Measurements from ENCODE around the gene DUSP5.

DNA sequence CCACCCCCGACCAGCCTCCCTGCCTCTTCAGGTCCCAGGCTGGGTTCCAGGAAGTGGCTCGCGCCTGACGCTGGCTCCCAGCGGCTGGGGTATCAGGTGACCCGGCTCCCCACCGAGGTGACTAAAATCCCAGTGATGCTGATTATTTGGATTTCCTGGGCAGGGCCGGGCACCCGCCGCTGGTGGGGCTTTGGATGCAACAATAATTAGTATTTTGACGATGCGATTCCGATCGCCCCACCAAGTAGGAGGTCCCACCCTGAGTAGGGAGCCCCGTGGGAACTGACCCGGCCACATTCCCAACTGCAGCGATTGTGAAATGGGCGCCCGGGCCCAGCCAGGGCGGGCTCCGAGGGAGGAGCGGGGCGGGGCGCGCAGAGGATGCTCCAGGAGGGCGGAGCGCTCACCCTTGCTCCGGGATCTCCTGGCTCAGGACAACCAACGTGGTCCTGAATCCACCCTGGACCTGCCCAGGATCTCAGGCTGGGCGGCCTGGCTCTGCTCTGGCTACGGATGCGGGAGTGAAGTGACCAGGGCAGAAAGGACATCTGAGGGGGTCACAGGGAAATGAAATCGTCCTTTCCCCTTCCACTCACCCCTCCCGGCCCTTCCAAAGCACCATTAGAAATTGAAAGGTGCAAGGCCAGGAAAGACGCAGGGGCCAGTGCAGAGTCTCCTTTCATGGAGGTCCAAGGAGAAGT is 32.6 kb downstream of the DUSP5 start:
- TF ChIP-seq, protein P1, sequence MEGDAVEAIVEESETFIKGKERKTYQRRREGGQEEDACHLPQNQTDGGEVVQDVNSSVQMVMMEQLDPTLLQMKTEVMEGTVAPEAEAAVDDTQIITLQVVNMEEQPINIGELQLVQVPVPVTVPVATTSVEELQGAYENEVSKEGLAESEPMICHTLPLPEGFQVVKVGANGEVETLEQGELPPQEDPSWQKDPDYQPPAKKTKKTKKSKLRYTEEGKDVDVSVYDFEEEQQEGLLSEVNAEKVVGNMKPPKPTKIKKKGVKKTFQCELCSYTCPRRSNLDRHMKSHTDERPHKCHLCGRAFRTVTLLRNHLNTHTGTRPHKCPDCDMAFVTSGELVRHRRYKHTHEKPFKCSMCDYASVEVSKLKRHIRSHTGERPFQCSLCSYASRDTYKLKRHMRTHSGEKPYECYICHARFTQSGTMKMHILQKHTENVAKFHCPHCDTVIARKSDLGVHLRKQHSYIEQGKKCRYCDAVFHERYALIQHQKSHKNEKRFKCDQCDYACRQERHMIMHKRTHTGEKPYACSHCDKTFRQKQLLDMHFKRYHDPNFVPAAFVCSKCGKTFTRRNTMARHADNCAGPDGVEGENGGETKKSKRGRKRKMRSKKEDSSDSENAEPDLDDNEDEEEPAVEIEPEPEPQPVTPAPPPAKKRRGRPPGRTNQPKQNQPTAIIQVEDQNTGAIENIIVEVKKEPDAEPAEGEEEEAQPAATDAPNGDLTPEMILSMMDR (IDR thresholded peaks at IDR 0.05; ENCODE audit: low read length): no peak
- no peak for TF ChIP-seq EZH2 (optimal IDR thresholded peaks at IDR 0.05; ENCODE audit: low read depth, low read length)
- TF ChIP-seq EZH2phosphoT487 (IDR thresholded peaks at IDR 0.05; ENCODE audit: low read length): no peak
